ENCODE measurements around the gene ELP5.

ELP5 gene

GRCh38 chr17:7246779-7247178, 5.2 kb upstream of the ELP5 start:
- Histone ChIP-seq H3K36me3 (ENCODE audit: control insufficient read depth, insufficient read depth, low read length) (peaks cover 30% of the 10 kb centered on the region), H3K27ac (ENCODE audit: low read depth, low read length) (no peak overlapping the region), H3K4me3 (ENCODE audit: low read depth, low read length) (no peak overlapping the region)

DNA sequence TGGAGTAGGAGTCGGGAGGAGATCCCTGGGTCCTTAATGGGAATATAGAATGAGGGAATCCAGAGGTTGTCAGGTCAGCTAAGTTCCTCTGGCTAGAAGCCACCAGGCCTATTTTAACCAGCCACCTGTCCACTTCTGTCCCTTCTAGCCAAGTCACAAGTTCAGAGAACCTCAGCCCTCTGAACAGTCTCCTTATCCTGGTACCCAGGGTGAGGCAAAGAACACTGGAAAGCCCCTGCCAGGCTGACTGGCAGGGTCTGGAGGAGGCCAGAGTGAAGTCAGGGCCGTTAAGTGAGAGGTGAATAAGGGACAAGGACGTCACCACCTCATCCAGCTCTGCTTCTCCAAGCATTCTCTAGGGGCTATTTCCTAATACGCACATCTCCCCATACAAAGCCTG, 3.2 kb upstream of the ELP5 start:
- Histone ChIP-seq H3K27me3 (ENCODE audit: control insufficient read depth, insufficient read depth, low read length) (no peaks in the 10 kb centered on the region), H3K9ac (ENCODE audit: low read length) (no peak overlapping the region), H3K4me3 (ENCODE audit: low read depth, low read length) (no peak overlapping the region), H3K27ac (ENCODE audit: low read depth, low read length) (no peak overlapping the region), H3K4me1 (ENCODE audit: control insufficient read depth, insufficient read depth, low read length) (peaks cover 12% of the 10 kb centered on the region; the same call in 1 of the 2 replicates), H3K36me3 (ENCODE audit: control insufficient read depth, insufficient read depth, low read length) (peaks cover 28% of the 10 kb centered on the region), H3K9me3 (ENCODE audit: control insufficient read depth, insufficient read depth, low read depth, low read length) (no peaks in the 10 kb centered on the region)

More at GRCh38 chr17:7246779-7247178, 5.2 kb upstream of the ELP5 start:
- Histone ChIP-seq H3K4me1 (ENCODE audit: control insufficient read depth, insufficient read depth, low read length) (peaks cover 11% of the 10 kb centered on the region), H3K27me3 (ENCODE audit: control insufficient read depth, insufficient read depth, low read length) (no peaks in the 10 kb centered on the region), H3K9me3 (ENCODE audit: control insufficient read depth, insufficient read depth, low read depth, low read length) (no peaks in the 10 kb centered on the region), H3K9ac (ENCODE audit: low read length) (no peak overlapping the region)

DNA sequence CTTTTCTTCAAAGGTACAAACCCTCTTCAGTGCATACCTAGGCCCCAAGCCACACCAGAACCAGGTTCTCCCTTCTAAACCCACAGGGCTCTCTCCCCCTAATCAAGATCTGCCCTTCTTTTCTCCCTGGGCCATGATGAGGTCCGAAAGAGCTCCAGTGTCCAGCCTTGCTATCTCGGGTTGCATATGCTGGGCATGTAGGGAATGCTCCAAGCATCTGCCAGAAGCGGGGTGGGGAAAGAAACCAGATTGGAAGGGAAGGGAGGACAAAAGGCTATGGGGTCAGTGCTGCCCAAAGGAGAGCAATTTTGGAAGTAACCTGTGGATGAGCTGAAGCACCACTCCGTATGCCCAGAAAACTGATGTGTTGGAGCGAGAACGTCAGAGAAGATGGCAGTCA, 2.8 kb upstream of the ELP5 start:
- H3K27ac ChIP-seq (ENCODE audit: low read depth, low read length) = no peak overlapping the region
- H3K4me1 ChIP-seq (ENCODE audit: control insufficient read depth, insufficient read depth, low read length) = peaks cover 12% of the 10 kb centered on the region; the same call in 1 of the 2 replicates
- no peaks in the 10 kb centered on the region for H3K27me3 ChIP-seq (ENCODE audit: control insufficient read depth, insufficient read depth, low read length)
- no peak overlapping the region for H3K9ac ChIP-seq (ENCODE audit: low read length)
- no peaks in the 10 kb centered on the region for H3K9me3 ChIP-seq (ENCODE audit: control insufficient read depth, insufficient read depth, low read depth, low read length)
- H3K36me3 ChIP-seq (ENCODE audit: control insufficient read depth, insufficient read depth, low read length) = peaks cover 27% of the 10 kb centered on the region
- no peak overlapping the region for H3K4me3 ChIP-seq (ENCODE audit: low read depth, low read length)

DNA sequence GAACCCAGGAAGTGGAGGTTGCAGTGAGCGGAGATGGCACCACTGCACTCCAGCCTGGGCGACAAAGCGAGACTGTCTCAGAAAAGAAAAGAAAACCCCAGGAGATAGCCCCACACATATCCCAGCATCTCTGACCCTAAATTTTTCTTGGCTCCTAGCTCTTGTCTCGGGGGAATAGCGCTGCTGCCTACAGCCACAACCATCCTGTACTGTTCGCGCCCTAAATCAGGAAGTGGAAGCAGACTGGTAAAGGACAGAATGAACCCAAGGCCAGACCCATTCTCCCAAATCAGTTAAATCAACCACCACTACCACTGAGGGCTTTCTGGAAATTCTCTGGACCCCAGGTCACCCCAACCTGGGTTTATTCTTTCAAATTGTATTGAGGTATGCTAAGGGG, 2.2 kb upstream of the ELP5 start:
- H3K4me1 ChIP-seq (ENCODE audit: control insufficient read depth, insufficient read depth, low read length) = peaks cover 12% of the 10 kb centered on the region; the same call in 1 of the 2 replicates
- H3K9me3 ChIP-seq (ENCODE audit: control insufficient read depth, insufficient read depth, low read depth, low read length) = no peaks in the 10 kb centered on the region
- no peak overlapping the region for H3K27ac ChIP-seq (ENCODE audit: low read depth, low read length)
- H3K4me3 ChIP-seq (ENCODE audit: low read depth, low read length) = peak overlapping the region; percentile 89
- peaks cover 27% of the 10 kb centered on the region for H3K36me3 ChIP-seq (ENCODE audit: control insufficient read depth, insufficient read depth, low read length)
- H3K27me3 ChIP-seq (ENCODE audit: control insufficient read depth, insufficient read depth, low read length) = no peaks in the 10 kb centered on the region
- H3K9ac ChIP-seq (ENCODE audit: low read length) = peak overlapping the region; percentile 79

DNA sequence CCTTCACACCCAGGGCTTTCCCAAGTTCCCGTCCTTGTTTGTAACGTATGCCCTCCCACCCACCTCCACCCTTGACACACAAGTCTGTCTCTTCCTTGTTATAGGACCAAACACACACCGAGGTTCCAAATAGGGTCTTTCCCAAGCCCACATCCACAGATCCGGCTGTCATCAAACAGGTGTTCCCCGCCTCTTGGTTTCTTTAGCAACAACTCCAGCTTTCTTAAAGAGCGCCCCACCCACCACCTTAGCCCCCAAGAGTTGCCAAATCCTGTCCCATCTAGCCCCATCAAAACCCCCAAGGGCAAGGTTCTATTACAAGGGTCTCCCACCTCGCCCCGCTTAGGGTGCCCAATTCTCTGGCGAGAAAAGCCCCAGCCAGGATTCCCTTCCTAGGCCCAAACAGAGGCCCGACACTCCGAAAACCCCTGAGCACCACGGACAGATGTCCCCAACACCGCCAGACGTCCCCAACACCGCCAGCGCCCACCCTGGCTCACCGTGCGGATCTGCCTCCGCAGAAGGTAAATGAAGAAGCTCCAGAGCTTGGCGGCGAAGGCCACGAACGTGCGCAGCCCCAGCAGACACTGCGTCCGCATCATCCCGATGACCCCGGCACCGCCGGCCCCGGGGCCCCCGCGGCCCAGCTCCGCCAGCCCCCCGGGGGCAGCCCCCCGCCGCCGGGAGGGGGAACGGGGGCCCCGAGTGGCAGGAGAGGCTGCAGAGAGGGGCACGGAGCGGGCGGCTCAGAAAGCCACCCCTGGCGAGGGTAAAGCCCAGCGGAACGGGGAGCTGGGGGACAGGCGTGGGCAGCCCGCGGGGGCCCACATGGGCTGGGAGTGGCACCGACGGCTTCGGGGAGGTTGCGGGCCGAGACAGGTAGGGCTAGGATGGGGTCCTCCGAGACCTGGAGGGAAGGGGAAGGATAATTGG, 1.1 kb upstream of the ELP5 start:
- H3K36me3 ChIP-seq (ENCODE audit: control insufficient read depth, insufficient read depth, low read length) = peaks cover 30% of the 10 kb centered on the region
- no peaks in the 10 kb centered on the region for H3K9me3 ChIP-seq (ENCODE audit: control insufficient read depth, insufficient read depth, low read depth, low read length)
- peak overlapping the region; percentile 74 for H3K27ac ChIP-seq (ENCODE audit: low read depth, low read length)
- peak overlapping the region; percentile 89 for H3K4me3 ChIP-seq (ENCODE audit: low read depth, low read length)
- H3K27me3 ChIP-seq (ENCODE audit: control insufficient read depth, insufficient read depth, low read length) = no peaks in the 10 kb centered on the region
- peaks cover 12% of the 10 kb centered on the region; the same call in 1 of the 2 replicates for H3K4me1 ChIP-seq (ENCODE audit: control insufficient read depth, insufficient read depth, low read length)
- peak overlapping the region; percentile 79 for H3K9ac ChIP-seq (ENCODE audit: low read length)

DNA sequence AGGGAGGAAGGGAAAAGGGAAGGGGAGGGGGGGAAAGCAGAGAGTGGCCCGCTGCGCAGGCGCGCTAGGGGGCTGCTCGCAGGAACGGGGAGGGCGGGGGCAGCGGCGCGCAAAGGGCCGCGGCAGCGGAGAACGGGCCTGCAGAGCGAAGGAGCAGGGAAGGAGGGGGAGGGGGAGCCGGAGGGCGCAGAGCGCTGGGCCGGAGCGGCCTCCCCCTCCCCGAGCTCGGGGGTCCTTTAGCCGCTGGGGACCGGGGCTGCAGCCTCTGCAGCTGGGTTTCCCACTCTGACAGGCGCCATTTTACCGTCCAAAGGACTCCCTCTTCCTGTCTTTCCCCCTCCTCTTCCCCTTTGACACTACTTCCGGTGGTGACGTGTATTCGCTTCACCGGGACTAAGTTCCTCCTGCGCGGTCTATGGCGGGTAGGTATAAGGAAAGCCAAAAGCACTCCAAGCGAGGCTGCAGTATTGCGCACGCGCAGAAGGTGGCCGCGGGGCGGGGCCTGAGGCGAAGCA, 297 bp upstream of the ELP5 start, which contains the start of gene CTDNEP1:
CTDNEP1 (minus strand) TSS at position 74 of the 515 bp plus-strand sequence. CDS start 438 bp downstream, outside the sequence.
- Histone ChIP-seq H3K36me3 (ENCODE audit: control insufficient read depth, insufficient read depth, low read length) (peaks cover 30% of the 10 kb centered on the region), H3K9me3 (ENCODE audit: control insufficient read depth, insufficient read depth, low read depth, low read length) (no peaks in the 10 kb centered on the region), H3K27me3 (ENCODE audit: control insufficient read depth, insufficient read depth, low read length) (no peaks in the 10 kb centered on the region), H3K4me1 (ENCODE audit: control insufficient read depth, insufficient read depth, low read length) (peaks cover 12% of the 10 kb centered on the region; the same call in 1 of the 2 replicates), H3K27ac (ENCODE audit: low read depth, low read length) (peak within 1 kb of the TSS; percentile 90), H3K9ac (ENCODE audit: low read length) (peak within 1 kb of the TSS; percentile 90), H3K4me3 (ENCODE audit: low read depth, low read length) (peak within 1 kb of the TSS; percentile 89)

DNA sequence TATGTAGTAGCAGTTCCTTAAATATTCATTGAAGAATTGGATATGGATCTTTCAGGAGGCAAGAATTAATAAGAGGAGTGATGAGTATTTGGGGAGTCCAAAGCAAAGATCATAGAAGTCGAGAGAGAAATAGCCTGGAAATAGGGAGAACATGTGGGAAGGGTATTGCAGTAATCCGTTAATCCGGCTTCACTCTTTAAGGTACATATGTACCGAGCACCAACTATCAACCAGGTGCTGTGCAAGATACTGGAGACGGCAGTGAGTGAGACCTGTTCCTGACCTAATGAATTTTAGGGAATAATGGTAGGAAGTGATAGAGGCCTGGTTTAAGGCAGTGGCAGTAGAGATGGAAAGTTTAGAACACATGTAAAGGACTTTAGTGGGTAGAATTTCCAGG, 1.1 kb downstream of the ELP5 start:
- no peaks in the 10 kb centered on the region for H3K9me3 ChIP-seq (ENCODE audit: control insufficient read depth, insufficient read depth, low read depth, low read length)
- peaks cover 12% of the 10 kb centered on the region; the same call in 1 of the 2 replicates for H3K4me1 ChIP-seq (ENCODE audit: control insufficient read depth, insufficient read depth, low read length)
- no peaks in the 10 kb centered on the region for H3K27me3 ChIP-seq (ENCODE audit: control insufficient read depth, insufficient read depth, low read length)
- peak overlapping the region; percentile 89 for H3K4me3 ChIP-seq (ENCODE audit: low read depth, low read length)
- H3K9ac ChIP-seq (ENCODE audit: low read length) = peak overlapping the region; percentile 90
- H3K36me3 ChIP-seq (ENCODE audit: control insufficient read depth, insufficient read depth, low read length) = peaks cover 38% of the 10 kb centered on the region
- H3K27ac ChIP-seq (ENCODE audit: low read depth, low read length) = no peak overlapping the region

DNA sequence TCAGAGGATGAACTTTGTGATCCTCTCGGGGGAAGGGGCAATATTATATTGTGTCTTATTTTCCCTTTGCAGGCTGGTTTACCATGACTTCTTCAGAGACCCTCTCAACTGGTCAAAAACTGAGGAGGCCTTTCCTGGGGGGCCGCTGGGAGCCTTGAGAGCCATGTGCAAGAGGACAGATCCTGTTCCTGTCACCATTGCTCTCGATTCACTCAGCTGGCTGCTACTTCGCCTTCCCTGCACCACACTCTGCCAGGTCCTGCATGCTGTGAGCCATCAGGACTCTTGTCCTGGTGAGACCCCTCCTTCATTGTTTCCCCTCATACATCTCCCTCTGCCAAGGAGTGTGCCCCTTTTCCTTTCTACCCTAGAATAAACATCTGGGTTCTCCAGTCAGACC, 2.5 kb downstream of the ELP5 start:
- no peak overlapping the region for H3K27ac ChIP-seq (ENCODE audit: low read depth, low read length)
- H3K27me3 ChIP-seq (ENCODE audit: control insufficient read depth, insufficient read depth, low read length) = no peaks in the 10 kb centered on the region
- H3K9me3 ChIP-seq (ENCODE audit: control insufficient read depth, insufficient read depth, low read depth, low read length) = no peaks in the 10 kb centered on the region
- no peak overlapping the region for H3K9ac ChIP-seq (ENCODE audit: low read length)
- no peak overlapping the region for H3K4me3 ChIP-seq (ENCODE audit: low read depth, low read length)
- H3K4me1 ChIP-seq (ENCODE audit: control insufficient read depth, insufficient read depth, low read length) = peaks cover 12% of the 10 kb centered on the region; the same call in 1 of the 2 replicates
- H3K36me3 ChIP-seq (ENCODE audit: control insufficient read depth, insufficient read depth, low read length) = peaks cover 51% of the 10 kb centered on the region

GRCh38 chr17:7256766-7257456, 4.9 kb downstream of the ELP5 start:
- no peak overlapping the region for H3K4me3 ChIP-seq (ENCODE audit: low read depth, low read length)
- peaks cover 60% of the 10 kb centered on the region for H3K36me3 ChIP-seq (ENCODE audit: control insufficient read depth, insufficient read depth, low read length)
- no peaks in the 10 kb centered on the region for H3K9me3 ChIP-seq (ENCODE audit: control insufficient read depth, insufficient read depth, low read depth, low read length)
- H3K27me3 ChIP-seq (ENCODE audit: control insufficient read depth, insufficient read depth, low read length) = peaks cover 12% of the 10 kb centered on the region; the same call in 1 of the 2 replicates
- no peak overlapping the region for H3K9ac ChIP-seq (ENCODE audit: low read length)
- peaks cover 5% of the 10 kb centered on the region for H3K4me1 ChIP-seq (ENCODE audit: control insufficient read depth, insufficient read depth, low read length)
- no peak overlapping the region for H3K27ac ChIP-seq (ENCODE audit: low read depth, low read length)

- H3K9ac ChIP-seq (ENCODE audit: low read length) = no peak overlapping the region
- peaks cover 60% of the 10 kb centered on the region for H3K36me3 ChIP-seq (ENCODE audit: control insufficient read depth, insufficient read depth, low read length)
- peaks cover 29% of the 10 kb centered on the region; the same call in 1 of the 2 replicates for H3K27me3 ChIP-seq (ENCODE audit: control insufficient read depth, insufficient read depth, low read length)
- no peaks in the 10 kb centered on the region for H3K9me3 ChIP-seq (ENCODE audit: control insufficient read depth, insufficient read depth, low read depth, low read length)
- H3K27ac ChIP-seq (ENCODE audit: low read depth, low read length) = no peak overlapping the region
- no peaks in the 10 kb centered on the region; the same call in 1 of the 2 replicates for H3K4me1 ChIP-seq (ENCODE audit: control insufficient read depth, insufficient read depth, low read length)
- no peak overlapping the region for H3K4me3 ChIP-seq (ENCODE audit: low read depth, low read length)
Observed at GRCh38 chr17:7258731-7259554, 6.9 kb downstream of the ELP5 start.
